ENCODE data around the gene PPIL6.
"Not testable (repeated sequence)": the region's sequence is repeated elsewhere in the genome, so short reads cannot be mapped to it uniquely, and the experiment has no call there.

Gene PPIL6

DNA sequence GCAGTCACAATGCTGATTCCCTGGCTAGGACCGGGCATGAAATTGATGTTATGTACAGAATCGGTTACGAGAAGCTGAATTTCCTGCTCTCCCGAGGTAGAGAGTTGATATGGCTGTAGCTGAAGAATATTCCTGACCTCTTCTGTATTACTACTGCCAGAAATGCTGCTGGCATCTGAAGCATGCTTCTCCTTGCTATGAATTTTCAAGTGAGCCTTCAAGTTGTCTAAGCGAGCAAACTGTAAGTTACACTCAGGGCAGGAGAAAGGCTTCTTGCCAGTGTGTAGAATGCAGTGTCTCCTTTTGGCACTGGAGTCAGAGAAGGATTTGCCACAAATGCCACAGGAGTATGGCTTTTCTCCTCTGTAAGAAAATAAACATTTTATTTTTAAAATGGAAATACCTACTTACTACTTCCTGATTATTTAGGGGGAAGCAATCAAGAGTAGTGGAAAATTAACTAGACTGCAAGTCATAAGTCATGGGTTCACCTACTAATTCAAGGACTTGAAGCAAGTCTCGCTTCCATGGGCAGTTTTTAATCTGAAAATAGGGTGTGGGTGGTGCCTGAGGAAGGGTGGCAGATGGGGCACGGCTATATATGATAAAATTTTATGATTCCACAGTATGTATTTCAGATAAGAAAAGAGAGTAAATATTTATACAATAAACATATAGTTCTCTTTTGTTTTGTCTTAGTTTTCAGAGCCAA lies 25.9 kb upstream of the PPIL6 start:
- no peak for DNase-seq (ENCODE audit: low read depth in 1 of 2, low spot score in 1 of 2)

DNA sequence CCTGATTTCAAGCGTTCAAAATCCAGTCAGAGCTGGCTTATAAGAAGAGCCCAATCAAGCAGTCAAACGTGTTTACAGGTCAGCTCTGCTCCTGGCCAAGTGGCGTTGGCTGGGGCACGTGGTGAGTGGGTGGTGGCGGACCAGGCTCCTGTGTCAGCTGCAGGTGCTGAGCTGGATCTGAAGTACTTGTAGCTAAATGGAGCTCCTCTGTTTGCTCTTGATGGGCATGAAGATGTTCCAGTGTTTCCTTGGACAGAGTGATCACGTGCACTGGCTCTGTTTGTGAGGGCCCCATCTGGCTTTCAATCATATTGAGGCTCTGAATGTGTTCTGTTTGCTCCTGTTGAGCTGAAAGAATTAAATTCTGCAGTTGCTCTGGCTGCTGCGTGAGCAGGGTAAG lies 25.3 kb upstream of the PPIL6 start:
- DNase-seq (ENCODE audit: low read depth in 1 of 2, low spot score in 1 of 2), result no peak

DNA sequence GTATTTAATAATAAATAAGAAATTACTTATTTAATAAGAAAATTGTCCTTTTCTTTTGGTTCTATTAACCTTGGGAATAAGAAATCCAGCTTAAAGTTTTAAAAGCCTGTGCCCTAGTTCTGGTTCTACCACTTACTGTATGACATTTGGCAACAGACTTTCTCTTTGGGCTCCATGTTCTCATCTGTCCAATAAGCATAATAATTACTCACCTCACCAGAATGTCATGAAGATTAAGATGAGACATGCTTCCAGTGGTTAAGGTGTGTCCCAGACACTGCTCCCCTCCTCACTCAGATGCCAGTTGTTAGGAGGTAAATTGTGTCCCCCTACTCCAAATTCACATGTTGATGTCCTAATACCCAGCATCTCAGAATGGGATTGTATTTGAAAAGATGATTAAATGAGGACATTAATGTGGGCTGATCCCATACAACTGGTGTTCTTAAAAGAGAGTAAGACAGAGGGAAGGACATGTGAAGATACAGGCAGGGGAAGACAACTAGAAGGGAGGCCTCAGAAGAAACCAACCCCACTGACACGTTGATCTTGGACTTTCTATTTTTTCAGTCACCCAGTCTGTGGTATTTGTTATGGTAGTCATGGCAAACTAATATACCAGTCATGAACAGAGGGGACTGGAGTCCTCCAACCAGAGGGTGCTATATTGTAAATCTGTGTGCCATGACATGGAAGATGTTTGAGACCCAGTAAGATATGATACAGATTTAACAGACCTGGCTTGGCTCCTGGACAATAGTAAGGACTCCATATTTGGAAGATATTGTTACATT lies 21.5 kb upstream of the PPIL6 start:
- no peak for DNase-seq (ENCODE audit: low read depth in 1 of 2, low spot score in 1 of 2)

DNA sequence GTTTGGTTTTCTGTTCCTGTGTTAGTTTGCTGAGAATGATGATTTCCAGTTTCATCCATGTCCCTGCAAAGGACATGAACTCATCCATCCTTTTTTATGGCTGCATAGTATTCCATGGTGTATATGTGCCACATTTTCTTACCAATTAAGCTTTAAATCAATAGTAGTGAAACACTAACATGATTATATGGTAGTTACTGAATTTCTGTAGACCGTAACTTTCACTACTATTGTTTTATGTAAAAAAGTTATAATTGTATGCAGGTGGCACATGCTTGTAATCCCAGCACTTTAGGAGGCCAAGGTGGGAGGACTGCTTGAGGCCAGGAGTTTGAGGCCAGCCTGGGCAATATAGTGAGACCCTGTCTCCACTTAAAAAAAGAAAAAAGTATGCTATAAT lies 20.8 kb upstream of the PPIL6 start:
- DNase-seq (ENCODE audit: low read depth in 1 of 2, low spot score in 1 of 2), result not testable (repeated sequence)

DNA sequence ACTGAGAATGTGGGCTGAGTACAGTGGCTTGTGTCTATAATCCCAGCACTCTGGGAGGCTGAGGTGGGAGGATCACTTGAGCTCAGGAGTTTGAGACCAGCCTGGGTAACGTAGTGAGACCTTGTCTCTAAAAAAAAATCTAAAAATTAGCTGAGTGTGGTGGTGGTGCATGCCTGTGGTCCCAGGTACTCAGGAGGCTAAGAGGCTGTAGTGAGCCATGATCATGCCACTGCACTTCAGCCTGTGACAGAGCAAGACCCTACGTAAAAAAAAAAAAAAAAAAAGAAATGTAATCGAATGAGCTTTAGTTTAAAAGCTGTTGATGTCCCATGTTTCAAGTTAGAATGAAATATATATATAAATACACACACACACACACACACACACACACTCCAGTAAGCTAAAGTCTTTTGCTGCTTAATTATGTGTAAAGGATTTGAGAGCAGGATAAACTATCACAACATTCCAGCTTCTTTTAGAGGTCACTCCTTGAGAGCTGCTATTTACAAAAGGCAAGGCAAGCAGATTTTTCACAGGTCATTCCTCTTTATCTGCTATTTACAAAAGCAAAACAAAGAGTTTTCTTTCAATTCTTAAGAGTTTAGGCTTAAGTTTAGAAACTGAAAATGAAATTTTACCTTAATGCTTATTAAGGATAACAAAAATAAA lies 19.9 kb upstream of the PPIL6 start:
- no peak for DNase-seq (ENCODE audit: low read depth in 1 of 2, low spot score in 1 of 2)

DNA sequence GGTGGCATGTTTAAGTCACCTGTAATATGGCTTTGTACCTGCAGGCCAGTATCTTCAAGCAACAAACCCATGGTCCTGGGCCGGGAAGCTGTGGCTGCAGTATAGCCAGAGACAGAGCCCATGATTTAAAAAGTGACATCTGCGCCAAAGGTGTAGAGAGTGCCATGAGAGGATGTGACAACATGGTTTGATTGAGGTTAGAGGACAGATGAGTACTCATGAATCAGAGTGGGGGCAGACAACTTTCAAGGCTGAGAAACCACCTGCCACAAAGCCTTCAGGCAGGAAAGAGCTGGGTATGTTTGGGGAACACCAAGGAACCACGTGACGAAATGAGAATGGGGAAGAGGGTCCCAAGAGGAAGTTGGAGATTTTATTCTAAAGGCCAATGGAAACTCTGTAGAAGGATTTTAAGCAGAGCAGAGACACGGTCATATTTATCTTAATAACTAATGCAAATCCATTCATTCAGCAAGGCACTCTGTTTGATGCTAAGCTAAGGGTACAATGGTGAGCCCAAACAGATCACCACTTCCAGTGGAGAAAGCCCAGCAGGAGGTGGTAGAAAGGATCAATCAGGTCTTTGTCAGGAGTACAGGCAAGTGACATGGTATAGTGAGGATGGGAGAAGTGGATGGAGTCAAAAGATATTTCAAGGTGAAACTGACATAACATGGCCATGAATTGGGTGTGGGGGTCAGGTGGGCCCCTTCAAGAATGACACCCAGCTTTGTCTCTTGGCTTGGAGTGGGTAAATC lies 18.5 kb upstream of the PPIL6 start:
- DNase-seq (ENCODE audit: low read depth in 1 of 2, low spot score in 1 of 2), result no peak

DNA sequence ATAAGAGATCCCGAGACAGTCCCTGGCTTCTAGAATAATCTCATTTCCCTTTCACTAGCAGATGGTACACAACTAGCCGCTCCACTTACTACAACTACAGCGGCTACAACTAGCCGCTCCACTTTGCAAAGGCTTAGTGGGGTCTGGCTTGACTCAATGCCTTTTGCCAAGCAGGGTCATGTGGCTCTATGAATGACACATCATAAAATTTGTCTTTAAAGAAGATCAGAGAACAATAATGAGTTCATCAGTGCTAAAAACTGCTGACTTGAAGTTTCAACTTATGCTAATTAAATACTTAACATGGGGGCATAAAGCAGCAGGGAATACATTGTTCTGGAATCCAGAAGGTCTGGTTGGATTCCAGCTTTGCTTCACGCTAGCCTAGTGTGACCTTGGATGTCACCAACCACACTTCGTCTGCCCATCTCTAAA lies 17.2 kb upstream of the PPIL6 start:
- DNase-seq (ENCODE audit: low read depth in 1 of 2, low spot score in 1 of 2), result no peak

DNA sequence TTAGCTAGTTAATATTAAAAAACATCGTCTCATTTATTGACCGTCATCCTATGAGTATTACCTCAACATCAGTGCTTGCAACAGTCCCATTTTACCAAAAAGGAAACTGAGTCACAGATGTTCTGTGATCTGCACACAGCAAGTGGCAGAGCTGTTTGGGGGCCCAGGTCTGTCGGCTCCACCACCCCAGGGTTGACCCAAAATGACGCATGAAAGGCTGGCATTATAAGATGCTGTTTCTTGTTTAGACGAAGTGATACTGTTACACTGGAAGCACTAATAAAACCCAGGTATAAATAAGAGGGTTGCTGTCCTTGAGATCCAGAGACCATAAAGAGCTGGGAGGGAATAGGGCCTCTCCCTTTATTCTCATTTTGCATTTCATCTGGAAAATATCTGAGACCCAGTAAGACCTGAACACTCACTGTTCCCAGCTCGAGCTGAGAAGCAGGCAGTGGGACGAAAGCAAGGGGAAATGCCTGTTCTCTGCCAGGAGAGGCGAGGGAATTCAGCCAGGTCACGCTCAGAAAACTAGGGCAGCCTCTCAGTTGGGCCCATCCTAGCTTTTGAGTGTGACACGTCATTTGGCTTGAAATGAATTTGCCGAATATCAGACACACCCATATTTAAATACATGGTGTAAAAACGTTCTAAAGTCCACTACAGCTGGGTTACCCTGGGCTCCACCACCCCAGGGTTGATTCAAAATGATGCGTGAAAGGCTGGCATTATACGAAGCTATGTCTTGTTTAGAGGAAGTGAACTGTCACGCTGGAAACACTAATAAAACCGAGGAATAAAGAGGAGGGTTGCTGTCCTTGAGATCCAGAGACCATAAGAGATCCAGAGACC lies 16.5 kb upstream of the PPIL6 start:
- no peak for DNase-seq (ENCODE audit: low read depth in 1 of 2, low spot score in 1 of 2)

DNA sequence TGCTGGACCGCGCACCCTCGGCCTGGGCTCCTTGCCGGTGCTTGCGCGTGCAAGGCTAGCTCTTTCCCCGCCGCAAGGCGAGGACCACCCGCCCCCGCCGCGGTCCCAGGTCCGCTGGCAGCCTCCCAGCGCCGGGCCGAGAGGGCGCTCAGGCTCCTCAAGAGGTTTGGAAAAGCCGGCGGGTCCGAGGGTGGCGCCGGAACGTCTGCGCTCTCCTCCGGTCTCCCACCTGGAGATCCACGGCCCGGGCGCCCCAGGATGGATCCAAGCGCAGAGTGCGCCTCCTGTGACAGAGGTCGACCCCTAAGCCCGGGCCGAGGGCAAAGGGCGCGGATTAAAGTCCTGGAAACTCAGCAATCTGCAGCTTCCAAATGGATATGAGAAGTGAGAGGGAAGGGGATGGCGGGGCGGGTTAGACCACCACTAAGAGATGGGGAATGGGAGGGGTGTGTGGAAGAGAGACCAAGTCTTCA lies 15.7 kb upstream of the PPIL6 start:
- no peak for DNase-seq (ENCODE audit: low read depth in 1 of 2, low spot score in 1 of 2)

DNA sequence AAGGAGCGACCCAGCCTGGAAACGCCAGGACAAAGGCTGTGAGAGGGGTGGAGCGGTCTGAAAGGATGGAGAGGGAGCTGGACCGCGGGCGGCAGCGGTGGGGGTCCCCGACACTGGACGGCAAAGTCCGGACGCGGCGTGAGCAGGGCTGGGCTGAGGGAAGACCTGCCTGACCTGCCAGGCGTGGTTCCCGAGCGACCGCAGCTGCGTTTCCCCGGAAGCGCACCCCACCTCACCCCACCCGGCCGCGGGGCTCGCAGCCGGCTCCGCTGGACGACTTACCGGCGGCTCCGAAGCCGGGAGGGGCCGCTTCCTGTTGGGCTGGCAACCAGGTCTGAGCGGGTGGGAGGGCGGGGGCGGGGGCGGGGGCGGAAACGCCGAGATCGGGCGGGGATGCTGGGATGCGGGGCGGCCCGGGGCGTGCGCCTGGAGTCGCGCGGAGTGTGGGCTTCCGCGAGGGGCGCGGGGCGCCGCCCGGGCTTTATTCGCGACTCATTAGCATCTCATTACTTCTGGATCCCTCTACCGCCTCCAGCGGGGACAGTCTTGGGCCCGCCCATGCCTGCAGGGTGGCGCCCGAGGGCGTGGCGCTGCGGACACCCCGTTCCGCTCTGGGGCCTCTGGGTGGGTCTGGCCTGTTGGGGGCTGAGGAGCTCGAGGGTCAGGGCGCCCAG lies 15.1 kb upstream of the PPIL6 start, which contains the start of gene MICAL1:
MICAL1 (minus strand) TSS at position 336 of the 674 bp plus-strand sequence. CDS start 1,576 bp downstream, outside the sequence.
- peak; percentile 29 to 47 for DNase-seq (ENCODE audit: low read depth in 1 of 2, low spot score in 1 of 2)

DNA sequence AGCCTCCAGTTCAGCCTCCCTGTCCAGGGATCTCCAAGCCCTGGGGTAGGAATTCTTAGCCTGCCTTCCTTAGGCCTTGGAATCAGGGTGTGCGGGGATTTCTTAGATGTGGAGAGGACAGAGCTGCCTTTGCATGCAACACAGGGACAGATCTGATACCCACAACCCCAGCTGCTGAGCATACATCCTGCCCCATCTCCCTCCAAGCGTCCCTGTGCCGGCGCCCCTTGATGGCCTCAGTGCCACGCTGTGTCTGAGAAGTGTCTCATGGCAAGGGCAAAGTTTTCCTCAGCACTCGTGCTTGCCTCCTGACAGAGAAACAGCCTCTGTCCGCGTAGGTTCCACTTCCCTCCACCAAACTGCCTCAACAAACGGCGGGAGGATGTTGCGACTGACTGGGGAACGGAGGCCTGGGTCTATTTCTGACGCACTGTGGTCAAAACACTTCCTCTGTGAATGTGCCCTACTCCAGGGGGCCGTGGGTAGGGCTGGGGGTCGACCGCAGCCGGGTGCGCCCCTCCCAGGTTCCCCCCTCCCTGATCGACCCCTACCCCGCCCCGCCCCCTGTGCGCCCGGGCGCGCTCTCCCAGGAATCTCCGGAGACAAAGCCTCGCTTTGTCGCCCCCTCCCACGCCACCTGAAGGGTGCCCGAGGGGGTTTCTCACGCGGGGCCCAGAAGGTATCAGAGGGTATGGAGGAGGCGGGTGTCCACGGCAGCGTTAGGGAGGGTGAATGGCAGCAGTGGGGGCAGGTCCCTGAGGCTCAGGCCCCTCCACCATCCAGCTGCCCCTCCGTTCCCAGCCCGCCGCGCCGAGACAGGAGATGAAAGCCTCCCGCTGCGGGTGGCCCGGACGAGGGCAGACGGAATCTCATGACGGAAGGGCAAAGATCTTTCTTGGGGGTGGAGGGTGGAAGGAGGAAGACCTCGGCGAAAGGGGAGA lies 14.3 kb upstream of the PPIL6 start:
- peak; percentile 32 to 39 for DNase-seq (ENCODE audit: low read depth in 1 of 2, low spot score in 1 of 2)

DNA sequence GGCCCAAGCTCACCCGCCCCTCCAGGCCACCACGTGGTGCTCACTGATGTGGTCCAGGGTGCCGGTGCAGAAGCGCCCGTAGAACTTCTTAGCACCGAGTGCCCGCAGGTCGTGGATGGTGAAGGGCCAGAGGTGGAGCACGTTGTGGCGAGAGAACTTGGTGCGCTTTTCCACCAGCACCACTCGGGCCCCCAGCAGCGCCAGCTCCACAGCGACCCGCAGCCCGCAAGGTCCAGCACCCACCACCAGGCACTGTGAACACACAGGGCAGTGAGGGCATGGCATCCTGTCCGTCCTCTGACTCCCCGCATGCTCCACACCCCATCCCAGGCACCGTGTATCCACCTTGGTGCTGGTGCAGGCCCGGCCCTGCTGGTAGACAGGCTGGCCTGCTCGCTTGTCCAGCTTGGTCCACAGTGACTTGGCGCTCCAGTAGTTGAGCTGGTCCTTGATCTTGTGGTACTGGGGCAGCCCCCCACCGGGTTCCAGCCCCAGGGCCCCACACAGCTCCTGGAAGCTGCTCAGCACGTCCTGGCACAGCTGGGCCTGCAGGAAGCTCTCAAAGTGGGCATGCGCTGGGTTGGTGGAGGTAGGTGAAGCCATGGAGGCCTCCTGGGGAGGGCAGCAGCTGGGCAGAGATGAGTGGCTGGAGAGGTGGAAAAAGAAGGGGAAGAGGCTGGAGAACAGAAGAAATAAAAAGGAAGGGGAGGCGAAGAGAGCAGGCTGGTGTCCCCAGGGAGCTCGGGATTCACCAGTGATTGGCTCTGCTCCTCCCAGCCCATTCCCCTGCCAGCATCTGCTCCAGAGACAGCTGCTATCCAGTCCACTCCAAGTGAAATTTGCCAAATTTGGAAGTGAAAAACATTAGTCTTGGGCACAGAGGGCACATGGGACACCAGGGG lies 13.4 kb upstream of the PPIL6 start:
- DNase-seq (ENCODE audit: low read depth in 1 of 2, low spot score in 1 of 2), result no peak

DNA sequence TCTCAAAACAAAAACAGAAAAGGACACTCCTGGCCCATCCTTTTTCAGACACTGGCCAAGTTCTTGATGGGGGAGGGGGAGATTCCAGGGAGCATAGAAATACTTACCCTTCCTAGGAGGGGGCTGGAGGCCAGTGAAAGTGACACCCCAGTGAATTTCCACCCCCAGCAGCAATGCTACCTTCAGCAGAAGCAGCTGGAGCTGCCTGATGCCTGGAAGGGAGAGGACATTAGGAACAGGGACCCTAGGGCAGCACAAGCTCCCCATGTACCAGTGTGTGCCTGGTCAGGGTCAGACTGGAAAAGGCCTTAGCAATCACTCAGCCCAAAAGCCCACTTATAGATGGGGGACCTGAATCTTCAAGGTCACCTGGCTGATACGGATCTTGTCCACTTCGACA lies 12.7 kb upstream of the PPIL6 start:
- no peak for DNase-seq (ENCODE audit: low read depth in 1 of 2, low spot score in 1 of 2)

DNA sequence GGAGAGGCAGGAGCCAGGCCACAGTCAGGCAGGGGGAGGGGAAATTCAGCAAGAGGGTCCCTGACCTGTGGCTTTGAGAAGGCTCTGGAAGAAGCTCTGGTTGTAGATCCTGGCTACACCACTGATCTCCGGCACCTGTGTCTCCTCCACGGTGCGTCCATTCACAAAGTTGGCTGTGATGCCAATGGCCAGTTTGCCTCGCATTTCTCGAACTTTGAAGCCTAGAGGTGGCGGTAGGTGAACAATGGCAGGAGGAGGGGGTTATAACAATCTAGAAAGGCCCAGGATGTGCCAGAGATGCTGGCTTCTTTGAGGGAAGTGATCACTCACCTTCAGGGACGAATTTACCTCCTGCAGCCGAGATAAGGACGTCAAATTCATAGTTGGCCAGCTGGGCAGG lies 11.8 kb upstream of the PPIL6 start:
- no peak for DNase-seq (ENCODE audit: low read depth in 1 of 2, low spot score in 1 of 2)

DNA sequence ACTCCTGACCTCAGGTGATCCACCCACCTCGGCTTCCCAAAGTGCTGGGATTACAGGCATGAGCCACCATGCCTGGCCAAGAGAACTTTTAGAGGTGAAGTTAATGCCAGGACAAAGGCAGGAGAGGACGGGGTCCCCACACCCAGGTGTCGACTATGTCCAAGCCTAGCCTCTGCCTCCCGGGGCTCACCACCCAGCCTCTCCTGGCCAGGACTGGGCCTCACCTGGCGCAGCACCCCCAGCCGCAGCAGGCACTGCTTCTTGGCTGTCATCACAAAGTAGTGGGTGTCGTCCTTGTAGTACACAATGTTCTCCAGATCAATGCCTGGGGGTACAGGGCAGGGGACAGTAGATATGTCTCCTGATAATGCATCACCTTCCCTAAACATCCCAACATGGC lies 10.9 kb upstream of the PPIL6 start:
- no peak for DNase-seq (ENCODE audit: low read depth in 1 of 2, low spot score in 1 of 2)

DNA sequence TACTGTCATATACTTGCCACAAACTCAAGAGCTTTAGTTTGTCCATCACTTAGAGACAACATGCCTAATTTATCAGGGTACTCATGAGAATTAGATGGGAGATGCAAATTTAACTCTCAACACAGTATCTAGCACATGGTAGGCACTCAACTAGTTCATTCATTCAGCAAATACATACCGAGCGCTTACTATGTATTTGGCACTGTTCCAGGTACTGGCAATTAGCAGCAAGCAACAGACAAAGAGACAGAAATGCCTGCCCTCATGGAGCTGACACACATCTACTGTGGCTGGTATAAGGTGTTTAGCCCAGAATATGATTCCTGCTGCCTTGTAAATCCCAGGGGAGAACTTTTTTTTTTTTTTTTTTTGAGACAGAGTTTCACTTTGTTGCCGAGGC lies 10.4 kb upstream of the PPIL6 start:
- DNase-seq (ENCODE audit: low read depth in 1 of 2, low spot score in 1 of 2), result no peak
